Measurements from ENCODE around the gene MOB4.
A peak's percentile ranks its signal among the peaks of the same experiment; 100 is the strongest.
"Not testable (repeated sequence)": the region's sequence is repeated elsewhere in the genome, so short reads cannot be mapped to it uniquely, and the experiment has no call there.

MOB4 gene

DNA sequence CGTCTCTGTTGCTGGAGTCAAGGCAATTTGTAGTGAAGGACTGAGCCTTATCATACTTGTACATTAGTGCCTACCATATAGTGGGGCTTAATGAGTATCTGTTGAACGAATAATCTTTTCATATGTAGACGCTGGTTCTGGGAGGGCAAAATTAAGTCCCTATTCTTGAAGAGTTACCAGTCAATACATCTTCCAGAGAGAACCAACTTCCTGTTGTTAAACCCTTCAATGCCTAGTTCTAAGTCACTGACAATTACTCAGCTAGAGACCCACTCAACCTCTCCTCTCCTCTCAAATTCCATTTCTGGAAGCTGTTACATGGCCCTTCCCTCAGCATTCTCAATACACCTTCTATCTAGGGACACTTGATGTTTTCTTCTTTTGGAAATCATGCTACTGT, 1.1 kb upstream of the MOB4 start:
- no peak for DNase-seq (ENCODE audit: low spot score)

- DNase-seq (ENCODE audit: low spot score): peak; percentile 75
Observed at GRCh38 chr2:197515315-197515738, 539 bp upstream of the MOB4 start.

DNA sequence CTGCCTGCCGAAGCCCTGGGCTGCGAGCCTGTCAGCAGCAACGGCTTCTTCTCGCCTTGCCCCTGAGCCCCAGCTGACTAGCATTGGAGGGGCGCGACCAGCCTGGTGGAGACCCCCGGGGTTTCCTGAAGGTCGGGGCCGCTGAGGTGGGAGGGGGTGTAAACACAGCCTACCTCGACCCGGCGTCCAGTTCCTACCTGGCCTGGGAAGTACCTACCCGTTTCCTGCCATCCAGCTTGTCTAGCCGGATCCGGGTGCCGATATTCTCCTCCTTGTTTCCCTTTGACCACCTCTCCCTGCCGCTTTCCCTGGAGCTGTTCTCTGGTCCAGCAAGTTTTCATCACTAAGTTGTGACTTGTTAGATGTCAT, 511 bp downstream of the MOB4 start:
- DNase-seq (ENCODE audit: low spot score): no peak

- DNase-seq (ENCODE audit: low spot score): no peak
Observed at GRCh38 chr2:197517150-197517549, 1.3 kb downstream of the MOB4 start.

DNA sequence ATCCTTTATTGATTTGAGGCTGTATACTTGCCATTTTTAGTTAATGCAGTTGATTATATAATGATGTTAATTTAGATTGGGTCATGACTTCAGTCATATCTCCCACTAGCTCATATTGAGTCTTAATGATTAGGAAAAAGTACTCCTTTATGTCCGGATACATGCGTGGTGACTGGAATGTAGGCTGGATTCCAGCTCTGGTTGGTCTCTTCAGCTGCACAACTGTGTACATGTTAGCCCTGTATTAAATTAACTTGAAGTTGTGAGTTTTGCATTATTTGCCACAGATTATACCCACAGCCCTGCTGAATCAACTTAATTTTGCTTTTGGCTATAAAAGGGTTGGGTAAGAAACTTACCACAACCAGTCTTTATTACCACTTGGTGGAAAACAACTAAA, 22.5 kb downstream of the MOB4 start:
- no peak for DNase-seq (ENCODE audit: low spot score)

GRCh38 chr2:197539734-197540133, 23.9 kb downstream of the MOB4 start:
- no peak for DNase-seq (ENCODE audit: low spot score)

- no peak for DNase-seq (ENCODE audit: low spot score)
Observed at GRCh38 chr2:197543206-197543605, 27.3 kb downstream of the MOB4 start.

DNA sequence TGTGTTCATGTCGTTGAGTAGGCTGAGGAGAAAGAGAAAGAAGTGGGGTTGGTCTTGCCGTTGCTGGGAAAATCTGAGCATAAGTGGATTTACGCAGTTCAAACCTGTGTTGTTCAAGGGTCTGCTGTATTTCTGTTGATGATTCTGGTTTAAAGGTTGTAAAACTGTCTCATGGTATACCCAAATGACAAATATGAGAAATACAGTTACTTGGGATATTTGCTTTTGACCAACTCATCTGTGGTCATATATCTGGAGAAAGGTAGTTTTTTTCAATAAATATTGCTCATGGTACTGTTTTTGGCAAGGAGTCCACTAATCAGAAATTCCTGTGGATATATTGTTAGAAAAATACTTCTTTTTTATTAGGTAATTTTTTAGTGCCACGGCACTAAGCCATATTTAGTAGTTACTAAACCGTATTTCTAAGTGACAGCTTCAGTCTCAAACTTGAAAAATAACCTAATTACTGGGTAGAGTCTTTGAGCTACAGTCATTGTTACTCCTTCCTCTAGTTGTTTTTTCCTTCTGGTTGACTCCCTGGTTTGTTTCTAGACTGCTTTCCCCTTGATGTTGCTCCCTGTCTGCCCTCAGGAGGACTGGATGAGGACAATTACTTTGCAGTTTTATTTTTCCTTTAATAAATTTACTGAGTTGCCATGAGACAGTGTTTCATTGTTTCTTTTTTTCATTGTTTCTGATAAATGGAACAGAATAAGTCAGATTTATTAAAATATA, 31.5 kb downstream of the MOB4 start:
- no peak for DNase-seq (ENCODE audit: low spot score)

GRCh38 chr2:197548582-197548981, 32.7 kb downstream of the MOB4 start:
- no peak for DNase-seq (ENCODE audit: low spot score)

- DNase-seq (ENCODE audit: low spot score): not testable (repeated sequence)
Observed at GRCh38 chr2:197551260-197551659, 35.4 kb downstream of the MOB4 start.

DNA sequence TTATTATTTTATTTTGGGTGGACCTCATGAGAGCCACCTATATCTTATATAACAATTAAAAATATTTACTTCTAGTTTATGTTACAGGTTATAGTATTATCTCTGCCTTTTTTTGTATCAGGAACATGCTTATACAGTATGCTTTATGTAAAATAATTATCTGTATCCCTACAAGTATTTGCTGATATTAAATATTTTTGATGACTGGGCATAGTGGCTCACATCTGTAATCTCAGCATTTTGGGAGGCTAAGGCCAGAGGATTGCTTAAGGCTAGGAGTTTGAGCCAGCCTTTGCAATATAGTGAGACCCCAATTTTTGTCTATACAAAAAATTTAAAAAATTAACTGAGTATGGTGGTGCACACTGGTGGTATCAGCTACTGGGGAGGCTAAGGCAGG, 39.6 kb downstream of the MOB4 start:
- no peak for DNase-seq (ENCODE audit: low spot score)

- DNase-seq (ENCODE audit: low spot score): no peak
Observed at GRCh38 chr2:197556456-197556855, 40.6 kb downstream of the MOB4 start.

GRCh38 chr2:197558393-197558792, 42.5 kb downstream of the MOB4 start:
- no peak for DNase-seq (ENCODE audit: low spot score)

- no peak for DNase-seq (ENCODE audit: low spot score)
Observed at GRCh38 chr2:197559681-197560080, 43.8 kb downstream of the MOB4 start.

DNA sequence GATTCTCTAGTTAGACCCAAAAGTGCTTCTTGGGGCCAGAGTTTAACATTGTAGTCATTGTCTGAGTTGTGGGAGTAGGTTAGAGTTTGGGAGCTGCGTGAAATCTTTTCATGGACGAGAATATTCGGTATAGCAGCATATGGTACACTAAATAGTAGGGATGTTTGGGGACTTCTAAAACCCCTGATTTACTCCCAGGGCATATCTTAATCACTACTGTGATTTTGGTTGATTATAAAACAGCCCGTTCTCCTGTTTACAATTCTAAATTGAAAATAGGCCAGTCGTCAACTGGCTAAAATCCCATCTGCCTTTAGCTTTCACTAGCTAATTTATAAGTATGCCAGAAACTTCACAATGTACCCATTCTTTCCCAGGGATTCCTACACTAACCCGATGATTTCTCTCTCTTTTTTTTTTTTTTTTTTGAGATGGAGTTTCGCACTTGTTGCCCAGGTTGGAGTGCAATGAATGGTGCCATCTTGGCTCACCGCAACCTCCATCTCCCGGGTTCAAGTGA, 44.3 kb downstream of the MOB4 start:
- DNase-seq (ENCODE audit: low spot score): peak; percentile 87

DNA sequence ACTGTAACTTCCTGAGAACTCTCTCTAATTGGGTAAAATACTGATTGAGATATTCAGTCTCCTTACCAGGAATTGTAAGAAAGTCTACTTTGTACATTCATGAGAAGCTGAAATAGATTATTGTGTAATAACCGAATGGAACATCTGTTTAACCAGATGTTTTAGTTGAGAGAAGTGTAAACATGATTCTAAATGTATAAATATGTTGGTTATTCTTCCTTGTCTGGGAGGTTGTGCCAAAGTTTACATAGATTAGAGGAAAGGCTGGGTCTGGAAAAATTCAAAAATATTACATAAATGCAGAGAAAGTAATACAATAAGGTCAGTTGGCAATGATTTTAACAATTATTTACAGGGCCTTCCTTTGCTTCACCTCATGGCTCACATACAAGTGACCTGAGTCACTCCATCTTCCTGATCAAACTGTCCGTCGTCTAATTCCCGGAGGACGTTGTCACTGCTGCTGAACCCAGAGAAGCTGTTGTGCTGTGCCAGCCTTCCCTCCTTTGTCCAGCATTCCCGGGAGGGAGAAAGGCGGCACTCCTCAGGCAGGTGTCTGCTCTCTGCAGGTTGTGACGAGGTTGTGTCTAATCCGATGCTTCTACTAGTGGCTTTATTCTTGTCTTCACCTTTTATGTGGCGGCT, 55.9 kb downstream of the MOB4 start:
- no peak for DNase-seq (ENCODE audit: low spot score)

DNA sequence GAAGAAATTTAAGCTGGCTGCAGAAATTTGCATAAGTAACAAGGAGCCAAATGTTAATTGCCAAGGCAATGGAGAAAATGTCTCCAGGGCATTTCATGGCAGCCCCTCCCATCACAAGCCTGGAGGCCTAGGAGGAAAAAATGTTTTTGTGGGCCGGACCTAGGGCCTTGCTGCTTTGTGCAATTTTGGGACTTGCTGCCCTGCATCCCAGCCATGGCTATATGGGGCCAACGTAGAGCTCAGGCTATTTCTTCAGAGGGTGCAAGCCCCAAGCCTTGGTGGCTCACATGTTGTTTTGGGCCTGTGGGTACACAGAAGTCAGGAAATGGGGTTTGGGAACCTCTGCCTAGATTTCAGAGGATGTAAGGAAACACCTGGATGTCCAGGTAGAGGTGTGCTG, 57.7 kb downstream of the MOB4 start:
- DNase-seq (ENCODE audit: low spot score): no peak

GRCh38 chr2:197575987-197576386, 60.1 kb downstream of the MOB4 start:
- DNase-seq (ENCODE audit: low spot score): no peak

GRCh38 chr2:197576631-197577030, 60.8 kb downstream of the MOB4 start:
- DNase-seq (ENCODE audit: low spot score): no peak

DNA sequence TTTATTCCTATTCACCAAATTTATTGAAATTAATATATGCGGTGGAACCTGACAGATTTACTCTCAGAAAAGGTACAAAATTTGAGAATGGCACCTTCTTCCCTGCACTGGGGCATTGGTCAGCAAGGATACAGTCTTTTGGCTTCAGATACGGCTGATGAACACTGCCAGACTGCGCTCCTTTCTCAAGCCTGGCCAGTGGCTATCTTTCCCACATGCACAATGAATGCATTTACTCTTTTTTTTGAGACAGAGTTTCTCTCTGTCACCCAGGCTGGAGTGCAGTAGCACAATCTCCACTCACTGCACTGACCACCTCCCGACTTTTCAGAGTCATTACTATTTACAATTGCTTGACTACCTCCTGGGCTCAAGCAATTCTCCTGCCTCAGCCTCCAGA, 61.6 kb downstream of the MOB4 start:
- peak; percentile 76 for DNase-seq (ENCODE audit: low spot score)

DNA sequence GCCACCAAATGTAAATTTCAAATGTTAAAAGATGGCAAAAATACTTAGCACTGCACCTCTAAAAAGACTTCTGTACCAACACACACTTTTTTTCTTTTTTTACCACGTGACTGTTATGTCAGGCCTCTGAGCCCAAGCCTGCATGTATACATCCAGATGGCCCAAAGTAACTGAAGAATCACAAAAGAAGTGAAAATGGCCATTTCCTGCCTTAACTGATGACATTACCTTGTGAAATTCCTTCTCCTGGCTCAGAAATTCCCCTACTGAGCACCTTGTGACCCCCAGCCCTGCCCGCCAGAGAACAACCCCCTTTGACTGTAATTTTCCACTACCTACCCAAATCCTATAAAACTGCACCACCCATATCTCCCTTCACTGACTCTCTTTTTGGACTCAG, 62.4 kb downstream of the MOB4 start:
- DNase-seq (ENCODE audit: low spot score): not testable (repeated sequence)

DNA sequence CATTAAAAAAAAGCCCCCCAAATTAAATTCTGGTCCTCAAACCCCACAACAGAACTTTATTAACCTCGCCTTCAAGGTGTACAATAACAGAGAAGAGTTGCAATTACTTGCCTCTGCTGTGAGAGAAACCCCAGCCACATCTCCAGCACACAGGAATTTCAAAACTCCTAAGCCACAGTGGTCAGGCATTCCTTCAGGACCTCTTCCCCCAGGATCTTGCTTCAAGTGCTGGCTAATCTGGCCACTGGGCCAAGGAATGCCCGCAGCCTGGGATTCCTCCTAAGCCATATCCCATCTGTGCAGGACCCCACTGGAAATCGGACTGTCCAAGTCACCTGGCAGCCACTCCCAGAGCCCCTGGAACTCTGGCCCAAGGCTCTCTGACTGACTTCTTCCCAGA, 64.3 kb downstream of the MOB4 start:
- DNase-seq (ENCODE audit: low spot score): not testable (repeated sequence)

DNA sequence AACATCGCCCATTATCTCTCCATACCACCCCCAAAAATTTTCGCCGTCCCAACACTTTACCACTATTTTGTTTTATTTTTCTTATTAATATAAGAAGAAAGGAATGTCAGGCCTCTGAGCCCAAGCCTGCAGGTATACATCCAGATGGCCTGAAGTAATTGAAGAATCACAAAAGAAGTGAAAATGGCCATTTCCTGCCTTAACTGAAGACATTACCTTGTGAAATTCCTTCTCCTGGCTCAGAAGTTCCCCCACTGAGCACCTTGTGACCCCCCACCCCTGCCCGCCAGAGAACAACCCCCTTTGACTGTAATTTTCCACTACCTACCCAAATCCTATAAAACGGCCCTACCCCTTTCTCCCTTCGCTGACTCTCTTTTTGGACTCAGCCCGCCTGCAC, 71.4 kb downstream of the MOB4 start:
- not testable (repeated sequence) for DNase-seq (ENCODE audit: low spot score)
